Measurements from ENCODE around the gene SEPTIN1.
A peak's percentile ranks its signal among the peaks of the same experiment; 100 is the strongest.

The SEPTIN1 gene

DNA sequence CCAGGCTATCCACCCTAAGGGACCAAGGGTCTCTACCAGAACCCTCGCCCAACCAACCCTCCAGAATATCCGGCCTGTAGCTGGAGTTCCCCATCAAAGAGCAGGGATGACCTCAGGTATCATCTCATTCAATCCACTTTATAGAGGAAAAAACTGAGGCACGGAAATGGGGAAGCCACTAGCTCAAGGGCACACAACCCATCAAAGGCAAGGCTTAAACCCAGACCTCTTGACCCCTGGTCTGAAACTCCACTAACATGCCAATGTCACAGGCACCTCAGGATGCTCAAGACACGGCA, 13.6 kb downstream of the SEPTIN1 start:
- peak overlapping the region; percentile 82 for H3K4me3 ChIP-seq (replicated peaks; ENCODE audit: low read depth, low read length)
- no peak for DNase-seq (ENCODE audit: low read depth)
- TF ChIP-seq CTCF (IDR thresholded peaks at IDR 0.05; ENCODE audit: low read length, missing control alignments): no peak

- peak; percentile 61 for DNase-seq (ENCODE audit: low read depth)
- TF ChIP-seq CTCF (IDR thresholded peaks at IDR 0.05; ENCODE audit: low read length, missing control alignments): no peak
- peak overlapping the region; percentile 82 for H3K4me3 ChIP-seq (replicated peaks; ENCODE audit: low read depth, low read length)
Measured at GRCh38 chr16:30368122-30368791, 14.1 kb downstream of the SEPTIN1 start.

- TF ChIP-seq CTCF (IDR thresholded peaks at IDR 0.05; ENCODE audit: low read length, missing control alignments): no peak
- peak overlapping the region; percentile 82 for H3K4me3 ChIP-seq (replicated peaks; ENCODE audit: low read depth, low read length)
- DNase-seq (ENCODE audit: low read depth): no peak
Measured at GRCh38 chr16:30367349-30368009, 14.9 kb downstream of the SEPTIN1 start.

DNA sequence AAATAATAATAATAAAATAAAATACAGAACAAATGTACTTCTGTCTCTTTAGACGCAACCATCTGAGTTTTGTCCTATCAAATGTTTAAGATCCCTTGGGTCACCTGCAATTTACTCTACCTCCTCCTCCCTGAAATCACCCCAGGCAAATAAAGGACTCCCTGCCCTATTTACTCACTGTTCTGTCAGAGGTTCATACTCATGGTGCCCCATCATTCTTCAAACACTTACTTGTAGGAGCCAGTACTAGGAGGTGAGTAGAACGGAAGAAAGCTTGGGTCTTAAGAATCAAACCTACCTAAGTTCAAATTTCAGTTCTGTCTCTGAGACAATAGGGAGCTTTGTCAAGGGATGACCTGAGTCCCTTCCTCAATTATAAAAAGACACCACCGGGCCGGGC, 15.8 kb downstream of the SEPTIN1 start:
- H3K4me3 ChIP-seq (replicated peaks; ENCODE audit: low read depth, low read length): no peak overlapping the region
- TF ChIP-seq CTCF (IDR thresholded peaks at IDR 0.05; ENCODE audit: low read length, missing control alignments): no peak
- no peak for DNase-seq (ENCODE audit: low read depth)

- TF ChIP-seq CTCF (IDR thresholded peaks at IDR 0.05; ENCODE audit: low read length, missing control alignments): no peak
- H3K4me3 ChIP-seq (replicated peaks; ENCODE audit: low read depth, low read length): no peak overlapping the region
- no peak for DNase-seq (ENCODE audit: low read depth)
Measured at GRCh38 chr16:30365200-30365599, 17.2 kb downstream of the SEPTIN1 start.

- DNase-seq (ENCODE audit: low read depth): no peak
- H3K4me3 ChIP-seq (replicated peaks; ENCODE audit: low read depth, low read length): no peak overlapping the region
- TF ChIP-seq CTCF (IDR thresholded peaks at IDR 0.05; ENCODE audit: low read length, missing control alignments): no peak
Measured at GRCh38 chr16:30361180-30361579, 21.2 kb downstream of the SEPTIN1 start.

- no peak for DNase-seq (ENCODE audit: low read depth)
- H3K4me3 ChIP-seq (replicated peaks; ENCODE audit: low read depth, low read length): no peak overlapping the region
- TF ChIP-seq CTCF (IDR thresholded peaks at IDR 0.05; ENCODE audit: low read length, missing control alignments): no peak
Measured at GRCh38 chr16:30359871-30360170, 22.5 kb downstream of the SEPTIN1 start.
